HG02981 (cell line): Measurements from ENCODE around the gene HEPACAM.

Experiments
- ATAC-seq: cut with Tn5 transposase; IDR thresholded peaks from one replicate; pipeline ENCODE4 v1.9.1; 2021; ENCODE audit warnings: mild to moderate bottlenecking, moderate library complexity; ENCODE audit not compliant: unreplicated experiment

HEPACAM gene

GRCh38 chr11:124902616-124903015, 33.2 kb downstream of the HEPACAM start:
- no peak for ATAC-seq

- no peak for ATAC-seq
Observed at GRCh38 chr11:124900464-124900863, 35.4 kb downstream of the HEPACAM start.

GRCh38 chr11:124899383-124900145, 36.3 kb downstream of the HEPACAM start:
- no peak for ATAC-seq

- no peak for ATAC-seq
Observed at GRCh38 chr11:124898711-124899110, 37.1 kb downstream of the HEPACAM start.

GRCh38 chr11:124898263-124898680, 37.6 kb downstream of the HEPACAM start:
- no peak for ATAC-seq

- no peak for ATAC-seq
Observed at GRCh38 chr11:124897674-124898262, 38.1 kb downstream of the HEPACAM start, which contains the start of gene ROBO4. TSS of gene ROBO4 (minus strand) at chr11:124897865. CDS start at chr11:124897795, 70 bp downstream.

- no peak for ATAC-seq
Observed at GRCh38 chr11:124896821-124897391, 38.9 kb downstream of the HEPACAM start.

GRCh38 chr11:124896071-124896750, 39.6 kb downstream of the HEPACAM start:
- no peak for ATAC-seq

GRCh38 chr11:124895471-124895971, 40.3 kb downstream of the HEPACAM start:
- ATAC-seq, result no peak

- ATAC-seq, result no peak
Observed at GRCh38 chr11:124894606-124895430, 41.0 kb downstream of the HEPACAM start.

- ATAC-seq, result no peak
Observed at GRCh38 chr11:124893781-124894401, 42.0 kb downstream of the HEPACAM start.

- no peak for ATAC-seq
Observed at GRCh38 chr11:124892750-124893454, 42.9 kb downstream of the HEPACAM start.

- no peak for ATAC-seq
Observed at GRCh38 chr11:124892146-124892545, 43.7 kb downstream of the HEPACAM start.

- no peak for ATAC-seq
Observed at GRCh38 chr11:124891373-124891861, 44.4 kb downstream of the HEPACAM start.

GRCh38 chr11:124890683-124891372, 45.0 kb downstream of the HEPACAM start:
- ATAC-seq, result no peak

GRCh38 chr11:124890151-124890550, 45.7 kb downstream of the HEPACAM start:
- ATAC-seq, result no peak

GRCh38 chr11:124889191-124890091, 46.4 kb downstream of the HEPACAM start:
- no peak for ATAC-seq

GRCh38 chr11:124887667-124888013, 48.2 kb downstream of the HEPACAM start:
- ATAC-seq, result no peak
